IMR-90 (cell line): ENCODE data around the gene SRC. TPM values are rescaled to one million over a fixed set of nuclear protein-coding genes. Genes with fewer than 3 reads are reported as not detected.

Source experiments
- ATAC-seq: fragments of 200-7000 bp; cut with Tn5 transposase; 2 replicates; pipeline ENCODE4 v1.9.1; 2020; ENCODE audit warnings: low read depth, mild to moderate bottlenecking, moderate library complexity
- BruUV-seq: library from RNA; stranded (reverse); fragments of 400-500 nt; replicated peaks from 2 replicates; lab custom pipeline; 2021; lab: Mats Ljungman, UMichigan
- CTCF ChIA-PET: fragments of 300-600 bp; formaldehyde crosslinking; extraction: SDS; loops from one replicate; lab custom pipeline; 2021; ENCODE audit warnings: antibody characterized with exemption; lab: Yijun Ruan, JAX
- POLR2A ChIA-PET: fragments of 300-600 bp; sonication (Branson Sonifier 250); formaldehyde crosslinking; loops from one replicate; lab custom pipeline; 2022; ENCODE audit warnings: antibody characterized with exemption; ENCODE audit not compliant: unreplicated experiment; lab: Charles Lee
- DNase-seq: peaks from one replicate; pipeline ENCODE4 v3.0.0; 2013
- H2AFZ ChIP-seq: replicated peaks from 2 replicates; pipeline ENCODE3; 2013; ENCODE audit warnings: low read length, mild to moderate bottlenecking; ENCODE audit not compliant: poor library complexity
- H2AK5ac ChIP-seq: 2 replicates; pipeline ENCODE4 v1.6.1; 2013; ENCODE audit warnings: low read depth, low read length, inconsistent platforms
- H2AK9ac ChIP-seq: replicated peaks from 2 replicates; pipeline ENCODE3; 2013; ENCODE audit warnings: mild to moderate bottlenecking, low read depth, low read length, moderate library complexity; ENCODE audit not compliant: poor library complexity
- H2BK120ac ChIP-seq: 2 replicates; pipeline ENCODE4 v1.6.1; 2013; ENCODE audit warnings: low read depth, low read length, inconsistent platforms
- H2BK15ac ChIP-seq: 3 replicates; pipeline ENCODE4 v1.6.1; 2013; ENCODE audit warnings: low read depth, low read length, inconsistent platforms
- H2BK20ac ChIP-seq: 2 replicates; pipeline ENCODE4 v1.6.1; 2013; ENCODE audit warnings: low read depth, mild to moderate bottlenecking, inconsistent platforms, low read length, moderate library complexity
- H2BK5ac ChIP-seq: 2 replicates; pipeline ENCODE4 v1.6.1; 2013; ENCODE audit warnings: mild to moderate bottlenecking, low read depth, low read length, inconsistent platforms; ENCODE audit not compliant: poor library complexity, severe bottlenecking
- H3K14ac ChIP-seq: replicated peaks from 2 replicates; pipeline ENCODE4 v1.6.1; 2013; ENCODE audit warnings: low read depth, low read length, inconsistent platforms
- H3K18ac ChIP-seq: 2 replicates; pipeline ENCODE4 v1.6.1; 2013; ENCODE audit warnings: low read depth, low read length, control low read depth
- H3K23ac ChIP-seq: 2 replicates; pipeline ENCODE4 v1.6.1; 2013; ENCODE audit warnings: low read depth, low read length, inconsistent platforms
- H3K27ac ChIP-seq: 2 replicates; pipeline ENCODE4 v1.5.1; 2013; ENCODE audit warnings: mild to moderate bottlenecking, control low read depth, low read length; ENCODE audit not compliant: insufficient read depth
- H3K27me3 ChIP-seq: 2 replicates; pipeline ENCODE4 v1.6.1; 2013; ENCODE audit warnings: low read length; ENCODE audit not compliant: control insufficient read depth, insufficient read depth
- H3K36me3 ChIP-seq: 2 replicates; pipeline ENCODE4 v1.6.1; 2013; ENCODE audit warnings: low read length, mixed read lengths; ENCODE audit not compliant: control insufficient read depth, insufficient read depth
- H3K4ac ChIP-seq: 2 replicates; pipeline ENCODE4 v1.6.1; 2013; ENCODE audit warnings: low read depth, low read length, inconsistent platforms
- H3K4me1 ChIP-seq: 2 replicates; pipeline ENCODE4 v1.6.1; 2013; ENCODE audit warnings: low read length, mixed read lengths; ENCODE audit not compliant: control insufficient read depth, insufficient read depth
- H3K4me2 ChIP-seq: 2 replicates; pipeline ENCODE4 v1.6.1; 2013; ENCODE audit warnings: low read depth, mild to moderate bottlenecking, control low read depth, low read length, moderate library complexity
- H3K4me3 ChIP-seq: 2 replicates; pipeline ENCODE4 v1.5.1; 2013; ENCODE audit warnings: low read depth, mild to moderate bottlenecking, control low read depth, low read length, moderate library complexity; ENCODE audit not compliant: insufficient read depth
- H3K56ac ChIP-seq: 2 replicates; pipeline ENCODE4 v1.6.1; 2013; ENCODE audit warnings: low read length, inconsistent platforms; ENCODE audit not compliant: insufficient read depth; ENCODE audit errors: extremely low read depth
- H3K79me1 ChIP-seq, 2 experiments: 2 replicates each; pipeline ENCODE4 v1.6.1; 2013; ENCODE audit warnings: low read length in 2 of 2, inconsistent platforms in 1 of 2, low read depth in 1 of 2
- H3K9ac ChIP-seq: 2 replicates; pipeline ENCODE4 v1.6.1; 2013; ENCODE audit warnings: low read depth, low read length, control low read depth
- H3K9me1 ChIP-seq: 2 replicates; pipeline ENCODE4 v1.6.1; 2013; ENCODE audit warnings: low read length, inconsistent platforms; ENCODE audit not compliant: insufficient read depth
- H3K9me3 ChIP-seq: 2 replicates; pipeline ENCODE4 v1.6.1; 2013; ENCODE audit warnings: low read length; ENCODE audit not compliant: control insufficient read depth, insufficient read depth
- H4K20me1 ChIP-seq: 2 replicates; pipeline ENCODE4 v1.6.1; 2013; ENCODE audit warnings: low read length, inconsistent platforms; ENCODE audit not compliant: insufficient read depth
- H4K5ac ChIP-seq: 2 replicates; pipeline ENCODE4 v1.6.1; 2013; ENCODE audit warnings: mild to moderate bottlenecking, low read depth, low read length, control low read depth
- H4K8ac ChIP-seq, 2 experiments: 2 replicates each; pipeline ENCODE4 v1.6.1; 2013; ENCODE audit warnings: low read depth in 2 of 2, low read length in 2 of 2, control low read depth in 1 of 2, inconsistent platforms in 1 of 2
- H4K91ac ChIP-seq: 2 replicates; pipeline ENCODE4 v1.6.1; 2013; ENCODE audit warnings: low read depth, low read length, inconsistent platforms; ENCODE audit not compliant: insufficient read depth
- BHLHE40 ChIP-seq: fragments of 150-350 bp; IDR thresholded peaks from 2 replicates; pipeline ENCODE4 v1.6.1; 2016; ENCODE audit warnings: mild to moderate bottlenecking, low read depth, low read length
- CEBPB ChIP-seq: IDR thresholded peaks from 2 replicates; pipeline ENCODE4 v1.6.1; 2012; ENCODE audit warnings: low read depth, low read length, improper control_type of control experiment
- CHD1 ChIP-seq: IDR thresholded peaks from 2 replicates; pipeline ENCODE4 v1.6.1; 2012; ENCODE audit warnings: low read depth, low read length, improper control_type of control experiment
- FOS ChIP-seq: fragments of 150-350 bp; IDR thresholded peaks from 2 replicates; pipeline ENCODE4 v1.6.1; 2016; ENCODE audit warnings: low read depth, low read length
- MAFK ChIP-seq: IDR thresholded peaks from 2 replicates; pipeline ENCODE4 v1.6.1; 2012; ENCODE audit warnings: low read depth, low read length, improper control_type of control experiment
- MAZ ChIP-seq: IDR thresholded peaks from 2 replicates; pipeline ENCODE4 v1.6.1; 2012; ENCODE audit warnings: low read depth, mild to moderate bottlenecking, low read length, improper control_type of control experiment, moderate library complexity, borderline replicate concordance
- MXI1 ChIP-seq: IDR thresholded peaks from 2 replicates; pipeline ENCODE4 v1.6.1; 2012; ENCODE audit warnings: low read depth, mild to moderate bottlenecking, low read length, moderate library complexity, borderline replicate concordance
- NFE2L2 ChIP-seq: fragments of 150-350 bp; IDR thresholded peaks from 2 replicates; pipeline ENCODE4 v1.6.1; 2016; ENCODE audit warnings: low read depth, mild to moderate bottlenecking, low read length
- POLR2A ChIP-seq: IDR thresholded peaks from 2 replicates; pipeline ENCODE4 v1.6.1; 2012; ENCODE audit warnings: mild to moderate bottlenecking, low read depth, low read length
- RAD21 ChIP-seq: IDR thresholded peaks from 2 replicates; pipeline ENCODE4 v1.6.1; 2012; ENCODE audit warnings: low read length, improper control_type of control experiment
- RCOR1 ChIP-seq: IDR thresholded peaks from 2 replicates; pipeline ENCODE4 v1.6.1; 2012; ENCODE audit warnings: mild to moderate bottlenecking, low read length, improper control_type of control experiment; ENCODE audit not compliant: insufficient replicate concordance
- RFX5 ChIP-seq: IDR thresholded peaks from 2 replicates; pipeline ENCODE4 v1.8.0; 2012; ENCODE audit warnings: low read depth, mild to moderate bottlenecking, low read length, moderate library complexity
- SMC3 ChIP-seq: fragments of 150-350 bp; IDR thresholded peaks from 2 replicates; pipeline ENCODE4 v1.6.1; 2016; ENCODE audit warnings: low read depth, mild to moderate bottlenecking, antibody characterized with exemption, low read length, moderate library complexity
- WGBS, 2 experiments: methylation state at CpG; one replicate each; pipeline versions ENCODE4 v1.1.5 to v1.1.7; 2013; ENCODE audit warnings: missing lambda C conversion rate in 2 of 2; ENCODE audit not compliant: insufficient read length in 1 of 2; ENCODE audit errors: extremely low coverage in 2 of 2; 5-methylcytosine and 5-hydroxymethylcytosine counted together
- dilution Hi-C: fragments of 300-500 bp; cut with HindIII; formaldehyde crosslinking; loops from one replicate; pipeline ENCODE4 v1.14.3; 2018; ENCODE audit warnings: low sequenced_read_pairs; ENCODE audit not compliant: unreplicated experiment
- in situ Hi-C: fragments of 300-500 bp; cut with MboI; formaldehyde crosslinking; loops from 3 replicates; pipeline ENCODE4 v1.14.3; 2019; ENCODE audit warnings: low sequenced_read_pairs, inconsistent platforms, mixed read lengths
- intact Hi-C: fragments of 100-400 bp; cut with micrococcal nuclease; formaldehyde crosslinking; loops from 2 replicates; pipeline ENCODE4 v1.10.0; 2022
- polyA plus RNA-seq, 3 experiments: library from polyadenylated mRNA; depleted of rRNA; stranded (reverse); fragments of >200 nt; gene quantifications; 2 replicates each; pipeline ENCODE4 v1.2.3, GENCODE V29; 2012; ENCODE audit warnings: low replicate concordance in 1 of 3
- total RNA-seq: library from RNA; depleted of rRNA; stranded (reverse); fragments of >200 nt; gene quantifications from 2 replicates; pipeline ENCODE4 v1.2.3, GENCODE V29; 2012
- TF ChIP-seq, protein P1 (sequence below): fragments of 150-350 bp; IDR thresholded peaks from 2 replicates; pipeline ENCODE4 v1.6.1; 2016; ENCODE audit warnings: low read depth, mild to moderate bottlenecking, low read length, moderate library complexity, borderline replicate concordance
- TF ChIP-seq, protein P2 (sequence below): conservative IDR thresholded peaks from 2 replicates; pipeline ENCODE4 v1.5.1; 2012; ENCODE audit warnings: mild to moderate bottlenecking, low read depth, low read length, improper control_type of control experiment
- TF ChIP-seq, protein P3 (sequence below): fragments of 150-350 bp; IDR thresholded peaks from 2 replicates; pipeline ENCODE4 v1.6.1; 2017; ENCODE audit warnings: mild to moderate bottlenecking, antibody characterized with exemption, low read length, low read depth

Gene SRC
- total and polyA plus RNA-seq, 2 of the 4 experiments (the other 2 are of a cell fraction): 7.0 to 24.2 TPM

DNA sequence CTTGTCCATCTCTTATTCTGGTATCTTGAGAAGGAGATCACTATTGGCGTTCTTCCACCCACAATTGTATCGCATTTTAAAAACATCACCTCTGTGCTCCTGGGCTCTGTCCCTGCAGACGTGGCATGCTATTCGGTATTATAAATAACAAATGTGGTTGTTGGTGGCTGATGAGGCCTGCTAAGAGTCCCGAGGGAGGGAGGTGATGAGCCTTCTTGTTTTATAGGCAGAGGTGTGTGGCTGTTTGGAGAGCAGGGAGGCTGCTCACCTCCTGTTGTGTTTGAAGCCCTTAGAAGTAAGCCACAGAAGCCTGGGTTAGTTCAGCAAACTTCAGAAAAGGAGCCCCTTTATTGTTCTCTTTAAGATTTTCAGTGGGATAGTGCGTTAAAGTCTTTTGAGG, 40.9 kb upstream of the SRC start:
- CTCF ChIA-PET: no interaction called here
- intact Hi-C loops: no loop called here

More for the DNA sequence above, 40.9 kb upstream of the SRC start:
- H3K18ac ChIP-seq: no peak overlapping the region
- dilution Hi-C loops: no loop called here
- 83% methylated on average over 3 of the region's 6 CpGs; no CpG with 5 or more reads in 1 of the 2 experiments for WGBS, 2 experiments
- no peak overlapping the region for H2BK15ac ChIP-seq
- no peak overlapping the region for H3K56ac ChIP-seq
- BruUV-seq: no TSS peak
- H2AFZ ChIP-seq: no peak overlapping the region
- H3K4me3 ChIP-seq: no peak overlapping the region
- no peak overlapping the region for H2BK5ac ChIP-seq
- no peaks in the 10 kb centered on the region for H3K27me3 ChIP-seq
- H4K20me1 ChIP-seq: peaks cover 16% of the 10 kb centered on the region
- no peak overlapping the region for H3K14ac ChIP-seq
- no peaks in the 10 kb centered on the region for H3K9me3 ChIP-seq
- H2BK20ac ChIP-seq: no peak overlapping the region
- no peak overlapping the region for H3K23ac ChIP-seq
- H4K8ac ChIP-seq: no peak overlapping the region
- DNase-seq (no peak), ATAC-seq (no peak)
- no peak overlapping the region for H3K4me2 ChIP-seq
- H2AK9ac ChIP-seq: no peak overlapping the region
- H3K27ac ChIP-seq: no peak overlapping the region
- no peak overlapping the region for H4K91ac ChIP-seq
- no peak overlapping the region for H3K9ac ChIP-seq
- H4K5ac ChIP-seq: no peak overlapping the region
- no peak overlapping the region for H2AK5ac ChIP-seq
- peaks cover 49 to 82% of the 10 kb centered on the region in 2 experiments for H3K79me1 ChIP-seq
- peaks cover 3% of the 10 kb centered on the region for H3K4me1 ChIP-seq
- peaks cover 38% of the 10 kb centered on the region for H3K36me3 ChIP-seq
- peaks cover 35% of the 10 kb centered on the region for H3K9me1 ChIP-seq
- no peak overlapping the region for H3K4ac ChIP-seq
- no peak for TF ChIP-seq RCOR1
- no peak for TF ChIP-seq CHD1
- TF ChIP-seq, protein P1, sequence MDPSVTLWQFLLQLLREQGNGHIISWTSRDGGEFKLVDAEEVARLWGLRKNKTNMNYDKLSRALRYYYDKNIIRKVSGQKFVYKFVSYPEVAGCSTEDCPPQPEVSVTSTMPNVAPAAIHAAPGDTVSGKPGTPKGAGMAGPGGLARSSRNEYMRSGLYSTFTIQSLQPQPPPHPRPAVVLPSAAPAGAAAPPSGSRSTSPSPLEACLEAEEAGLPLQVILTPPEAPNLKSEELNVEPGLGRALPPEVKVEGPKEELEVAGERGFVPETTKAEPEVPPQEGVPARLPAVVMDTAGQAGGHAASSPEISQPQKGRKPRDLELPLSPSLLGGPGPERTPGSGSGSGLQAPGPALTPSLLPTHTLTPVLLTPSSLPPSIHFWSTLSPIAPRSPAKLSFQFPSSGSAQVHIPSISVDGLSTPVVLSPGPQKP: no peak
- no peak for TF ChIP-seq NFE2L2
- TF ChIP-seq RFX5: no peak
- TF ChIP-seq SMC3: no peak
- no peak for TF ChIP-seq FOS
- TF ChIP-seq BHLHE40: no peak
- no peak for TF ChIP-seq RAD21
- TF ChIP-seq MAZ: no peak
- TF ChIP-seq POLR2A: no peak
- TF ChIP-seq MAFK: no peak
- TF ChIP-seq, protein P2, sequence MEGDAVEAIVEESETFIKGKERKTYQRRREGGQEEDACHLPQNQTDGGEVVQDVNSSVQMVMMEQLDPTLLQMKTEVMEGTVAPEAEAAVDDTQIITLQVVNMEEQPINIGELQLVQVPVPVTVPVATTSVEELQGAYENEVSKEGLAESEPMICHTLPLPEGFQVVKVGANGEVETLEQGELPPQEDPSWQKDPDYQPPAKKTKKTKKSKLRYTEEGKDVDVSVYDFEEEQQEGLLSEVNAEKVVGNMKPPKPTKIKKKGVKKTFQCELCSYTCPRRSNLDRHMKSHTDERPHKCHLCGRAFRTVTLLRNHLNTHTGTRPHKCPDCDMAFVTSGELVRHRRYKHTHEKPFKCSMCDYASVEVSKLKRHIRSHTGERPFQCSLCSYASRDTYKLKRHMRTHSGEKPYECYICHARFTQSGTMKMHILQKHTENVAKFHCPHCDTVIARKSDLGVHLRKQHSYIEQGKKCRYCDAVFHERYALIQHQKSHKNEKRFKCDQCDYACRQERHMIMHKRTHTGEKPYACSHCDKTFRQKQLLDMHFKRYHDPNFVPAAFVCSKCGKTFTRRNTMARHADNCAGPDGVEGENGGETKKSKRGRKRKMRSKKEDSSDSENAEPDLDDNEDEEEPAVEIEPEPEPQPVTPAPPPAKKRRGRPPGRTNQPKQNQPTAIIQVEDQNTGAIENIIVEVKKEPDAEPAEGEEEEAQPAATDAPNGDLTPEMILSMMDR: no peak
- TF ChIP-seq MXI1: no peak
- TF ChIP-seq CEBPB: no peak
- TF ChIP-seq, protein P3, sequence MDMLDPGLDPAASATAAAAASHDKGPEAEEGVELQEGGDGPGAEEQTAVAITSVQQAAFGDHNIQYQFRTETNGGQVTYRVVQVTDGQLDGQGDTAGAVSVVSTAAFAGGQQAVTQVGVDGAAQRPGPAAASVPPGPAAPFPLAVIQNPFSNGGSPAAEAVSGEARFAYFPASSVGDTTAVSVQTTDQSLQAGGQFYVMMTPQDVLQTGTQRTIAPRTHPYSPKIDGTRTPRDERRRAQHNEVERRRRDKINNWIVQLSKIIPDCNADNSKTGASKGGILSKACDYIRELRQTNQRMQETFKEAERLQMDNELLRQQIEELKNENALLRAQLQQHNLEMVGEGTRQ: no peak
- H2BK120ac ChIP-seq: no peak overlapping the region
- POLR2A ChIA-PET: no interaction called here
- in situ Hi-C loops: no loop called here
